Measurements from ENCODE around the gene EGR2. TPM values are rescaled to one million over a fixed set of nuclear protein-coding genes. Genes with fewer than 3 reads are reported as not detected.

Gene EGR2
- total RNA-seq, 1 experiment from 2014 or later, result 2.3 TPM

- ChIA-PET CTCF (no interaction called here), POLR2A (no interaction called here)
These were observed 36.5 kb downstream of the EGR2 start for GRCh38 chr10:62779487-62780248.

GRCh38 chr10:62778125-62778524 lies 38.0 kb downstream of the EGR2 start:
- no peak for DNase-seq (ENCODE audit: low read depth, low spot score)
- TF ChIP-seq EZH2phosphoT487 (IDR thresholded peaks at IDR 0.05; ENCODE audit: borderline replicate concordance), result no peak
- TF ChIP-seq ZNF274 (IDR thresholded peaks at IDR 0.05; ENCODE audit: low read depth, low read length), result no peak
- TF ChIP-seq, protein P1, sequence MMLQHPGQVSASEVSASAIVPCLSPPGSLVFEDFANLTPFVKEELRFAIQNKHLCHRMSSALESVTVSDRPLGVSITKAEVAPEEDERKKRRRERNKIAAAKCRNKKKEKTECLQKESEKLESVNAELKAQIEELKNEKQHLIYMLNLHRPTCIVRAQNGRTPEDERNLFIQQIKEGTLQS (IDR thresholded peaks at IDR 0.05), result no peak
- no peak for TF ChIP-seq FOSL1 (IDR thresholded peaks at IDR 0.05; ENCODE audit: low read depth)
- no peak for TF ChIP-seq RAD21 (IDR thresholded peaks at IDR 0.05; ENCODE audit: low read depth)
- TF ChIP-seq MAX (IDR thresholded peaks at IDR 0.05), result no peak
- Histone ChIP-seq H4K20me1 (ENCODE audit: insufficient read depth) (no peaks in the 10 kb centered on the region), H3K4me3 (replicated peaks in 1 of 2; ENCODE audit: low read depth in 1 of 2, low read length in 2 of 2) (no peak overlapping the region), H3K9ac (ENCODE audit: low read length) (no peak overlapping the region), H3K36me3 (ENCODE audit: control insufficient read depth in 1 of 2, insufficient read depth in 2 of 2, low read length in 2 of 2) (no peaks in the 10 kb centered on the region), H2AFZ (ENCODE audit: low read depth, low read length, poor library complexity, severe bottlenecking) (no peak overlapping the region), H3K9me3 (ENCODE audit: control insufficient read depth in 1 of 2, insufficient read depth in 1 of 2, low read depth in 1 of 2, low read length in 2 of 2) (no peaks in the 10 kb centered on the region), H3K79me2 (ENCODE audit: insufficient read depth, low read length) (no peaks in the 10 kb centered on the region), H3K27me3 (ENCODE audit: insufficient read depth, low read length) (no peaks in the 10 kb centered on the region), H3K4me1 (ENCODE audit: control insufficient read depth in 1 of 2, insufficient read depth in 2 of 2, low read length in 2 of 2) (no peaks in the 10 kb centered on the region), H3K27ac (ENCODE audit: low read depth, low read length) (no peak overlapping the region), H3K4me2 (ENCODE audit: low read length) (no peak overlapping the region), H3K9me2 (ENCODE audit: insufficient read depth) (no peaks in the 10 kb centered on the region)
- POLR2A ChIA-PET, result no interaction called here
- no peak for ATAC-seq
- no TSS peak for BruUV-seq (replicated peaks)
- RAD21 ChIA-PET (ENCODE audit: low non-redundant PET in 1 of 2, low total read pairs in 2 of 2, uncharacterized antibody in 2 of 2, unreplicated experiment in 2 of 2), result no interaction called here
- CTCF ChIA-PET, result no interaction called here
- intact Hi-C loops (cut with micrococcal nuclease), result no loop called here

More at GRCh38 chr10:62779487-62780248, 36.5 kb downstream of the EGR2 start:
- no peak overlapping the region for H3K4me2 ChIP-seq (ENCODE audit: low read length)
- H3K36me3 ChIP-seq (ENCODE audit: control insufficient read depth in 1 of 2, insufficient read depth in 2 of 2, low read length in 2 of 2), result no peaks in the 10 kb centered on the region
- no peak overlapping the region for H2AFZ ChIP-seq (ENCODE audit: low read depth, low read length, poor library complexity, severe bottlenecking)
- no peaks in the 10 kb centered on the region for H3K79me2 ChIP-seq (ENCODE audit: insufficient read depth, low read length)
- BruUV-seq (replicated peaks), result no TSS peak
- no peaks in the 10 kb centered on the region for H4K20me1 ChIP-seq (ENCODE audit: insufficient read depth)
- no peaks in the 10 kb centered on the region for H3K9me3 ChIP-seq (ENCODE audit: control insufficient read depth in 1 of 2, insufficient read depth in 1 of 2, low read depth in 1 of 2, low read length in 2 of 2)
- no peak for ATAC-seq
- H3K27me3 ChIP-seq (ENCODE audit: insufficient read depth, low read length), result no peaks in the 10 kb centered on the region
- RAD21 ChIA-PET (ENCODE audit: low non-redundant PET in 1 of 2, low total read pairs in 2 of 2, uncharacterized antibody in 2 of 2, unreplicated experiment in 2 of 2), result no interaction called here
- H3K9ac ChIP-seq (ENCODE audit: low read length), result no peak overlapping the region
- no peaks in the 10 kb centered on the region for H3K4me1 ChIP-seq (ENCODE audit: control insufficient read depth in 1 of 2, insufficient read depth in 2 of 2, low read length in 2 of 2)
- no peak overlapping the region for H3K4me3 ChIP-seq (replicated peaks in 1 of 2; ENCODE audit: low read depth in 1 of 2, low read length in 2 of 2)
- TF ChIP-seq YY1 (IDR thresholded peaks at IDR 0.05; ENCODE audit: extremely low read depth, insufficient replicate concordance, low read depth, low read length) (no peak), ZNF274 (IDR thresholded peaks at IDR 0.05; ENCODE audit: low read depth, low read length) (no peak), ELF1 (IDR thresholded peaks at IDR 0.05; ENCODE audit: borderline replicate concordance, low read depth) (no peak), CBX3 (IDR thresholded peaks at IDR 0.05; ENCODE audit: low read depth) (no peak), CEBPB (IDR thresholded peaks at IDR 0.05; ENCODE audit: low read depth) (no peak), SP1 (IDR thresholded peaks at IDR 0.05; ENCODE audit: low read depth) (no peak), SIN3A (IDR thresholded peaks at IDR 0.05; ENCODE audit: low read depth) (no peak), SRF (IDR thresholded peaks at IDR 0.05; ENCODE audit: low read depth) (no peak), RAD21 (IDR thresholded peaks at IDR 0.05; ENCODE audit: low read depth) (no peak)
- TF ChIP-seq, protein P1 (IDR thresholded peaks at IDR 0.05), result no peak
- no peaks in the 10 kb centered on the region for H3K9me2 ChIP-seq (ENCODE audit: insufficient read depth)
- intact Hi-C loops (cut with micrococcal nuclease), result no loop called here
- no peak for DNase-seq (ENCODE audit: low read depth, low spot score)
- no peak overlapping the region for H3K27ac ChIP-seq (ENCODE audit: low read depth, low read length)

Measured in HCT116 (cell line).